HFFc6 (cell line): ENCODE data around the gene SENP5. TPM values are rescaled to one million over a fixed set of nuclear protein-coding genes. Genes with fewer than 3 reads are reported as not detected.

ENCODE experiments used
- DNase-seq: peaks from one replicate; pipeline ENCODE4 v3.0.0-alpha.2; 2018
- H3K27ac Mint-ChIP-seq: 2 replicates; pipeline ENCODE4 v1.8.0; 2020; ENCODE audit warnings: mild to moderate bottlenecking, mixed read lengths
- H3K27me3 Mint-ChIP-seq: 2 replicates; pipeline ENCODE4 v1.8.0; 2021; ENCODE audit warnings: mild to moderate bottlenecking, moderate library complexity, mixed read lengths; ENCODE audit not compliant: insufficient read depth
- H3K36me3 Mint-ChIP-seq: 2 replicates; pipeline ENCODE4 v1.8.0; 2021; ENCODE audit warnings: low read depth, mixed read lengths
- H3K4me1 Mint-ChIP-seq: 2 replicates; pipeline ENCODE4 v1.8.0; 2020; ENCODE audit warnings: low read depth, mixed read lengths
- H3K4me3 Mint-ChIP-seq: 2 replicates; pipeline ENCODE4 v1.8.0; 2020; ENCODE audit warnings: mild to moderate bottlenecking, moderate library complexity, mixed read lengths
- H3K9me3 Mint-ChIP-seq: 2 replicates; pipeline ENCODE4 v1.8.0; 2020; ENCODE audit warnings: mild to moderate bottlenecking, mixed read lengths
- CTCF ChIP-seq: fragments of 200-600 bp; sonication (generic); IDR thresholded peaks from 2 replicates; pipeline ENCODE4 v1.5.0; 2021; ENCODE audit warnings: antibody characterized with exemption, mild to moderate bottlenecking
- total RNA-seq, 6 experiments: library from RNA; stranded (reverse); fragmentation: NEBNext Ultra II Directional; extraction: Animal tissue kit (Norgen Biotek cat#: 25700); gene quantifications; 2 replicates in 1 of 6; 3 replicates in 5 of 6; pipeline ENCODE4 v1.2.3, GENCODE V29; 2021

The SENP5 gene
- total RNA-seq, 6 experiments from 2014 or later: 25.2 to 33.0 (median 29.1) TPM

GRCh38 chr3:196916221-196916620 lies 48.5 kb downstream of the SENP5 start:
- peaks cover 30% of the 10 kb centered on the region for H3K36me3 Mint-ChIP-seq
- no peaks in the 10 kb centered on the region for H3K4me1 Mint-ChIP-seq
- H3K4me3 Mint-ChIP-seq: no peak overlapping the region
- TF ChIP-seq CTCF: no peak
- H3K27me3 Mint-ChIP-seq: peaks cover 2% of the 10 kb centered on the region
- no peaks in the 10 kb centered on the region for H3K9me3 Mint-ChIP-seq
- no peak for DNase-seq
- no peak overlapping the region for H3K27ac Mint-ChIP-seq

DNA sequence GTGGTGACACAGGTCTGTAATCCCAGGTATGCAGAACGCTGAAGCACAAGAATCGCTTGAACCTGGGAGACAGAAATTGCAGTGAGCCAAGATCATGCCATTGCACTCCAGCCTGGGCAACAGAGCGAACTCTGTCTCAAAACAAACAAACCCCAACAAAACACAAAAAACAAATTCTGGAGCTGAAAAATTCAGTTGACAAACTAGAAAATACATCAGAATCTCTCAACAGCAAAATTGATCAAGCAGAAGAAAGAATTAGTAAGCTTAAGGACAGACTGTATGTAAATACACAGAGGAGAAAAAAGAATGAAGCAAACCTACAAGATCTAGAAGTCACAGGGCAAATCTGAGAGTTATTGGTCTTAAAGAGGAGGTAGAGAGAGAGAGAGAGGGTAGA lies 49.3 kb downstream of the SENP5 start:
- Mint-ChIP-seq H3K27ac (no peak overlapping the region), H3K9me3 (no peaks in the 10 kb centered on the region), H3K4me1 (no peaks in the 10 kb centered on the region), H3K4me3 (no peak overlapping the region), H3K36me3 (peaks cover 30% of the 10 kb centered on the region), H3K27me3 (peaks cover 2% of the 10 kb centered on the region)
- no peak for TF ChIP-seq CTCF
- no peak for DNase-seq

DNA sequence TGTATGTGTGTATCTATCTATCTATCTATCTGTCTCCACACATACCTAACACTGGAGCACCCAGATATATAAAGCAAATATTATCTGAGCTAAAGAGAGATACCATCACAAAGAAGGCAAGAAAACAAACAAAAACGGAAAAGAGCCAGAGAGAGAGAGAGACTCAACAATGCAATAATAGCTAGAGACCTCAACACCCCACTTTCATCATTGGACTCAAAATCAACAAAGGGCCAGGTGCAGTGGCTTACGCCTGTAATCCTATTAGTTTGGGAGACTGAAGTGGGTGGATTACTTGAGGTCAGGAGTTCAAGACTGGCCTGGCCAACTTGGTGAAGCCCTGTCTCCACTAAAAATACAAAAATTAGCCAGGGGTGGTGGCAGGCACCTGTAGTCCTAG lies 51.2 kb downstream of the SENP5 start:
- Mint-ChIP-seq H3K4me1 (no peaks in the 10 kb centered on the region), H3K36me3 (peaks cover 31% of the 10 kb centered on the region), H3K27me3 (peaks cover 2% of the 10 kb centered on the region), H3K4me3 (no peak overlapping the region), H3K9me3 (no peaks in the 10 kb centered on the region), H3K27ac (no peak overlapping the region)
- no peak for TF ChIP-seq CTCF
- no peak for DNase-seq

GRCh38 chr3:196920733-196921132 lies 53.0 kb downstream of the SENP5 start:
- Mint-ChIP-seq H3K27ac (no peak overlapping the region), H3K4me1 (no peaks in the 10 kb centered on the region), H3K9me3 (no peaks in the 10 kb centered on the region), H3K27me3 (peaks cover 2% of the 10 kb centered on the region), H3K4me3 (no peak overlapping the region), H3K36me3 (peaks cover 21% of the 10 kb centered on the region)
- no peak for DNase-seq
- no peak for TF ChIP-seq CTCF

GRCh38 chr3:196927571-196928453 lies 60.1 kb downstream of the SENP5 start:
- Mint-ChIP-seq H3K36me3 (peaks cover 25% of the 10 kb centered on the region), H3K27ac (no peak overlapping the region), H3K4me3 (no peak overlapping the region), H3K4me1 (no peaks in the 10 kb centered on the region; the same call in 1 of the 2 replicates), H3K9me3 (no peaks in the 10 kb centered on the region), H3K27me3 (no peaks in the 10 kb centered on the region)
- no peak for TF ChIP-seq CTCF
- DNase-seq: no peak
